PC-3 (cell line): Measurements from ENCODE around the gene TAS2R39.

Experiments
- CTCF ChIP-seq: fragments of 300-600 bp; sonication (generic); conservative IDR thresholded peaks from 2 replicates; pipeline ENCODE4 v1.5.1; 2017; ENCODE audit warnings: antibody characterized with exemption, low read depth, mild to moderate bottlenecking, low read length
- EZH2 ChIP-seq: fragments of 300-600 bp; sonication (generic); IDR thresholded peaks from one replicate; pipeline ENCODE4 v1.6.1; 2017; ENCODE audit warnings: antibody characterized with exemption, mild to moderate bottlenecking, low read length; ENCODE audit not compliant: unreplicated experiment
- EZH2phosphoT487 ChIP-seq: fragments of 300-600 bp; sonication (generic); IDR thresholded peaks from 2 replicates; pipeline ENCODE4 v1.6.1; 2018; ENCODE audit warnings: mild to moderate bottlenecking, antibody characterized with exemption, low read length, borderline replicate concordance

GRCh38 chr7:143216151-143216550 lies 32.9 kb downstream of the TAS2R39 start:
- TF ChIP-seq CTCF (no peak), EZH2 (no peak), EZH2phosphoT487 (no peak)
